ENCODE measurements around the gene MAD1L1.

The MAD1L1 gene

GRCh38 chr7:1897076-1897860 lies 335.5 kb downstream of the MAD1L1 start:
- Histone ChIP-seq H3K9me2 (replicated peaks; ENCODE audit: insufficient read depth, low read length) (no peaks in the 10 kb centered on the region), H3K4me3 (ENCODE audit: insufficient read depth, low read length, poor library complexity, severe bottlenecking) (no peak overlapping the region), H3K4me2 (ENCODE audit: low read depth, low read length, poor library complexity, severe bottlenecking) (no peak overlapping the region), H3K27me3 (ENCODE audit: low read length) (no peaks in the 10 kb centered on the region), H3K36me3 (ENCODE audit: low read length) (no peaks in the 10 kb centered on the region), H4K20me1 (ENCODE audit: low read depth, low read length) (no peaks in the 10 kb centered on the region), H2AFZ (ENCODE audit: low read depth, low read length, severe bottlenecking) (no peak overlapping the region), H3K9me3 (ENCODE audit: insufficient read depth, low read length) (no peaks in the 10 kb centered on the region), H3K27ac (ENCODE audit: low read depth, low read length) (no peak overlapping the region), H3F3A (ENCODE audit: insufficient read depth) (no peaks in the 10 kb centered on the region), H3K79me2 (ENCODE audit: insufficient read depth, low read length) (no peaks in the 10 kb centered on the region), H3K9ac (ENCODE audit: low read length) (no peak overlapping the region)
- TF ChIP-seq CTCF (IDR thresholded peaks at IDR 0.05; ENCODE audit: insufficient read depth, low read length, poor library complexity, severe bottlenecking) (no peak), EZH2phosphoT487 (conservative IDR thresholded peaks at IDR 0.05; ENCODE audit: low read length) (no peak)

GRCh38 chr7:1895664-1896515 lies 336.9 kb downstream of the MAD1L1 start:
- no peak overlapping the region for H3K9ac ChIP-seq (ENCODE audit: low read length)

GRCh38 chr7:1894906-1895663 lies 337.7 kb downstream of the MAD1L1 start:
- Histone ChIP-seq H3K79me2 (ENCODE audit: insufficient read depth, low read length) (no peaks in the 10 kb centered on the region), H2AFZ (ENCODE audit: low read depth, low read length, severe bottlenecking) (no peak overlapping the region), H3F3A (ENCODE audit: insufficient read depth) (no peaks in the 10 kb centered on the region), H3K36me3 (ENCODE audit: low read length) (no peaks in the 10 kb centered on the region), H3K27me3 (ENCODE audit: low read length) (no peaks in the 10 kb centered on the region), H3K9me2 (replicated peaks; ENCODE audit: insufficient read depth, low read length) (no peaks in the 10 kb centered on the region), H3K9ac (ENCODE audit: low read length) (no peak overlapping the region), H4K20me1 (ENCODE audit: low read depth, low read length) (no peaks in the 10 kb centered on the region), H3K9me3 (ENCODE audit: insufficient read depth, low read length) (no peaks in the 10 kb centered on the region), H3K27ac (ENCODE audit: low read depth, low read length) (no peak overlapping the region), H3K4me3 (ENCODE audit: insufficient read depth, low read length, poor library complexity, severe bottlenecking) (no peak overlapping the region), H3K4me2 (ENCODE audit: low read depth, low read length, poor library complexity, severe bottlenecking) (no peak overlapping the region)
- TF ChIP-seq EZH2phosphoT487 (conservative IDR thresholded peaks at IDR 0.05; ENCODE audit: low read length) = no peak
- no peak for TF ChIP-seq CTCF (IDR thresholded peaks at IDR 0.05; ENCODE audit: insufficient read depth, low read length, poor library complexity, severe bottlenecking)

More at GRCh38 chr7:1895664-1896515, 336.9 kb downstream of the MAD1L1 start:
- Histone ChIP-seq H3K79me2 (ENCODE audit: insufficient read depth, low read length) (no peaks in the 10 kb centered on the region), H3K9me2 (replicated peaks; ENCODE audit: insufficient read depth, low read length) (no peaks in the 10 kb centered on the region), H3K27ac (ENCODE audit: low read depth, low read length) (no peak overlapping the region), H3K27me3 (ENCODE audit: low read length) (no peaks in the 10 kb centered on the region), H2AFZ (ENCODE audit: low read depth, low read length, severe bottlenecking) (no peak overlapping the region), H3F3A (ENCODE audit: insufficient read depth) (no peaks in the 10 kb centered on the region), H3K4me3 (ENCODE audit: insufficient read depth, low read length, poor library complexity, severe bottlenecking) (no peak overlapping the region), H3K9me3 (ENCODE audit: insufficient read depth, low read length) (no peaks in the 10 kb centered on the region), H3K4me2 (ENCODE audit: low read depth, low read length, poor library complexity, severe bottlenecking) (no peak overlapping the region), H4K20me1 (ENCODE audit: low read depth, low read length) (no peaks in the 10 kb centered on the region), H3K36me3 (ENCODE audit: low read length) (no peaks in the 10 kb centered on the region)
- TF ChIP-seq EZH2phosphoT487 (conservative IDR thresholded peaks at IDR 0.05; ENCODE audit: low read length) (no peak), CTCF (IDR thresholded peaks at IDR 0.05; ENCODE audit: insufficient read depth, low read length, poor library complexity, severe bottlenecking) (no peak)
